Peyer's patch (tissue), 4 donors: ENCODE results near the gene IGFN1.

Experiments
- CTCF ChIP-seq, 6 experiments: fragments of 450-650 bp in 4 of 6; fragments of 200-600 bp in 2 of 6; sonication (generic) in 1 of 6; IDR thresholded peaks; one replicate each; pipeline ENCODE4 v1.5.1; 2017 to 2019; ENCODE audit warnings: antibody characterized with exemption in 6 of 6, mild to moderate bottlenecking in 3 of 6, moderate library complexity in 1 of 6
- POLR2A ChIP-seq, 2 donors: fragments of 450-650 bp; IDR thresholded peaks; one replicate each; pipeline ENCODE4 v1.5.1; 2017; ENCODE audit warnings: antibody characterized with exemption in 2 of 2, mild to moderate bottlenecking in 2 of 2, moderate library complexity in 2 of 2

DNA sequence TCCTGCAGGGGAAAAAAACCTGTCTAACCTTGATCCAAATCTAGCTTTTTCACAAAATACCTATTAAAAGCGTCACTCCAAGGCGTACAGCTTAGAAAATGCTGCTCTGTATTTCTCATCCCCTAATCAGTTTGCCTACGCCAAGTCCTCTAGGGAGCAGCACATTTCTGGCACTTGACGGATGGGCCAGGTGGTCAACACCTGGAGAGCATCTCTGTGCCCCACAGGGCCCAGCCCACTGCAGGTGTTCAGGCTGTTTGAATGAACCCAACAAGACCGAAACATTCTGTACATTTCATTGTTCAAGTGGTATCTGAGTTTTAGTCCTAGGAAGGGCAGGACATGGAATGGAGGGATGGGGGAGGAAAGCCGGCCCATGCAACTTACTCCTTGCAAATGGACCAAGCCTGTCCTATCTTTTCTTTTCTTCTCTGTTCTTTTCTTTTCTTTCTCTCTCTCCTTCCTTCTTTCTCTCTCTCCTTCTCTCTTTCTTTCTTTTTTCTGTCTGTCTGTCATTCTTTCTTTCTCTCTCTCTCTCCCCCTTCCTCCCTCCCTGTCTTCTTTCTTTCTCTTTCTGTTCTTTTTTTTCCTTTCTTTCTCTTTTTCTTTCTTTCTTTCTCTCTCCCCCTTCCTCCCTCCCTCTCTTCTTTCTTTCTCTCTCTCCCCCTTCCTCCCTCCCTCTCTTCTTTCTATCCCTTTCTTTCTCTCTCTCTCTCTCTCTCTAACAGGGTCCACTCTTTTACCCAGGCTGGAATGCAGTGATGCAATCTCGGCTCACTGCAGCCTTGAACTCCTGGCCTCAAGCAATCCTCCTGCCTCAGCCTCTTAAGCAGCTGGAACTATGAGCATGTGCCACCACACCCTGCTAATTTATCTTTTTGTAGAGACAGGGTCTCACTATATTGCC lies 29.1 kb downstream of the IGFN1 start:
- no peak for TF ChIP-seq CTCF (IDR thresholded peaks at IDR 0.05)
- no peak for TF ChIP-seq POLR2A (IDR thresholded peaks at IDR 0.05)
